Prostate gland (tissue), 2 donors: ENCODE data around the gene CBFA2T3.

Experiments used
- POLR2A ChIP-seq: fragments of 450-650 bp; IDR thresholded peaks from one replicate; pipeline ENCODE4 v1.6.1; 2016; ENCODE audit warnings: antibody characterized with exemption, mild to moderate bottlenecking
- POLR2AphosphoS5 ChIP-seq: sonication (generic); formaldehyde crosslinking; IDR thresholded peaks from one replicate; pipeline ENCODE4 v1.6.1; 2017; ENCODE audit warnings: antibody characterized with exemption
- TF ChIP-seq, protein P1 (sequence below), 4 experiments: fragments of 200-600 bp in 2 of 4; fragments of 450-650 bp in 2 of 4; sonication (generic) in 2 of 4; IDR thresholded peaks; 1 replicate in 3 of 4; 2 replicates in 1 of 4; pipeline ENCODE4 v1.5.1; 2016 to 2019; ENCODE audit warnings: antibody characterized with exemption in 4 of 4, mild to moderate bottlenecking in 2 of 4, moderate library complexity in 2 of 4

DNA sequence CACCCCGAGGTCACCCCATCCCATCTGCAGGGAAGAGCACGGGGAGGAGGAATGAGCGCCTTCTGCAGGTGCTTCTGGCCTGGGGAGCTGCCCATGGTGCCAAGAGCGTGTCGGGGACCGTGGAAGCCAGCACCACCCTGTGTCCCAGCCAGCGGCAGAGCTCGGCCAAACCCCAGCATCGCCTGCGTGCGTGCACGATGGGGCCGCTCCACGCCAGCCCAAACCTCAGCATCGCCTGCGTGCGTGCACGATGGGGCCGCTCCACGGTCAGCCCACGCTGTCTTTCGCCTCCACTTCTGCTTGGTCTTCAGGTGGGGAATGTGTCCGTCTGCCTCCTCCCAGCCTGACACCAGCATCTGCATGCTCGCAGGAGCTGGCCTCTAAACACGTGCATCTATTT is 134.2 kb downstream of the CBFA2T3 start:
- TF ChIP-seq POLR2AphosphoS5, result no peak
- TF ChIP-seq, protein P1, sequence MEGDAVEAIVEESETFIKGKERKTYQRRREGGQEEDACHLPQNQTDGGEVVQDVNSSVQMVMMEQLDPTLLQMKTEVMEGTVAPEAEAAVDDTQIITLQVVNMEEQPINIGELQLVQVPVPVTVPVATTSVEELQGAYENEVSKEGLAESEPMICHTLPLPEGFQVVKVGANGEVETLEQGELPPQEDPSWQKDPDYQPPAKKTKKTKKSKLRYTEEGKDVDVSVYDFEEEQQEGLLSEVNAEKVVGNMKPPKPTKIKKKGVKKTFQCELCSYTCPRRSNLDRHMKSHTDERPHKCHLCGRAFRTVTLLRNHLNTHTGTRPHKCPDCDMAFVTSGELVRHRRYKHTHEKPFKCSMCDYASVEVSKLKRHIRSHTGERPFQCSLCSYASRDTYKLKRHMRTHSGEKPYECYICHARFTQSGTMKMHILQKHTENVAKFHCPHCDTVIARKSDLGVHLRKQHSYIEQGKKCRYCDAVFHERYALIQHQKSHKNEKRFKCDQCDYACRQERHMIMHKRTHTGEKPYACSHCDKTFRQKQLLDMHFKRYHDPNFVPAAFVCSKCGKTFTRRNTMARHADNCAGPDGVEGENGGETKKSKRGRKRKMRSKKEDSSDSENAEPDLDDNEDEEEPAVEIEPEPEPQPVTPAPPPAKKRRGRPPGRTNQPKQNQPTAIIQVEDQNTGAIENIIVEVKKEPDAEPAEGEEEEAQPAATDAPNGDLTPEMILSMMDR (IDR thresholded peaks at IDR 0.05), result no peak
- no peak for TF ChIP-seq POLR2A
